Measurements from ENCODE around the gene STAB2.

The STAB2 gene

DNA sequence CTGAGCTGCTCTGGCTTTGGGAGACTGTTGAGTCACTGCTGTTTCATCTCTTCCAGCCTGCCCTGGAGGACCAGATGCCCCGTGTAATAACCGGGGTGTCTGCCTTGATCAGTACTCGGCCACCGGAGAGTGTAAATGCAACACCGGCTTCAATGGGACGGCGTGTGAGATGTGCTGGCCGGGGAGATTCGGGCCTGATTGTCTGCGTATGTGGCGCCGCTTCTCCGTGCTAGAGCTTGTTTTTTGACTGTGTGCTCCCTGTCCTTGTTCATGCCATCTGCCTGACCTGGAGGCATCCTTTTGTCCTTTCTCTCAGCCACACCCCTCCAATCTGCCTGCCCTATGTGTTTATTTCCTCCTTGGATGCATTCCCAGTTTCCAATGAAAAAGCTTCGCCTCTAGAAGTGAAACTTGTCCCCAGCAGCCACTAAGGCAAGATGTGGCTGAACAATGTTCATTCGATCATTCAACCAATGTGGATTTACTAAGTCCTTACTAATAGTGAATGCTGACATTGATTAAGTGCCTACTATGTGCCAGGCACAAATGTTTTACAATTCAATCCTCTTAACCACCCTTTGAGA is 155.4 kb downstream of the STAB2 start:
- Histone ChIP-seq H3K9me3 (ENCODE audit: insufficient read depth, low read length) (no peaks in the 10 kb centered on the region), H2AFZ (ENCODE audit: low read depth, low read length, severe bottlenecking) (no peak overlapping the region), H3K27me3 (ENCODE audit: low read length) (no peaks in the 10 kb centered on the region), H3K4me3 (ENCODE audit: insufficient read depth, low read length, poor library complexity, severe bottlenecking) (no peak overlapping the region), H4K20me1 (ENCODE audit: low read depth, low read length) (no peaks in the 10 kb centered on the region), H3K27ac (ENCODE audit: low read depth, low read length) (no peak overlapping the region), H3K9ac (ENCODE audit: low read length) (no peak overlapping the region), H3F3A (ENCODE audit: insufficient read depth) (no peaks in the 10 kb centered on the region), H3K4me2 (ENCODE audit: low read depth, low read length, poor library complexity, severe bottlenecking) (no peak overlapping the region), H3K79me2 (ENCODE audit: insufficient read depth, low read length) (no peaks in the 10 kb centered on the region), H3K36me3 (ENCODE audit: low read length) (no peaks in the 10 kb centered on the region), H3K9me2 (replicated peaks; ENCODE audit: insufficient read depth, low read length) (no peaks in the 10 kb centered on the region)
- TF ChIP-seq EZH2phosphoT487 (conservative IDR thresholded peaks at IDR 0.05; ENCODE audit: low read length), result no peak
- TF ChIP-seq, protein P1, sequence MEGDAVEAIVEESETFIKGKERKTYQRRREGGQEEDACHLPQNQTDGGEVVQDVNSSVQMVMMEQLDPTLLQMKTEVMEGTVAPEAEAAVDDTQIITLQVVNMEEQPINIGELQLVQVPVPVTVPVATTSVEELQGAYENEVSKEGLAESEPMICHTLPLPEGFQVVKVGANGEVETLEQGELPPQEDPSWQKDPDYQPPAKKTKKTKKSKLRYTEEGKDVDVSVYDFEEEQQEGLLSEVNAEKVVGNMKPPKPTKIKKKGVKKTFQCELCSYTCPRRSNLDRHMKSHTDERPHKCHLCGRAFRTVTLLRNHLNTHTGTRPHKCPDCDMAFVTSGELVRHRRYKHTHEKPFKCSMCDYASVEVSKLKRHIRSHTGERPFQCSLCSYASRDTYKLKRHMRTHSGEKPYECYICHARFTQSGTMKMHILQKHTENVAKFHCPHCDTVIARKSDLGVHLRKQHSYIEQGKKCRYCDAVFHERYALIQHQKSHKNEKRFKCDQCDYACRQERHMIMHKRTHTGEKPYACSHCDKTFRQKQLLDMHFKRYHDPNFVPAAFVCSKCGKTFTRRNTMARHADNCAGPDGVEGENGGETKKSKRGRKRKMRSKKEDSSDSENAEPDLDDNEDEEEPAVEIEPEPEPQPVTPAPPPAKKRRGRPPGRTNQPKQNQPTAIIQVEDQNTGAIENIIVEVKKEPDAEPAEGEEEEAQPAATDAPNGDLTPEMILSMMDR (IDR thresholded peaks at IDR 0.05; ENCODE audit: insufficient read depth, low read length, poor library complexity, severe bottlenecking), result no peak

DNA sequence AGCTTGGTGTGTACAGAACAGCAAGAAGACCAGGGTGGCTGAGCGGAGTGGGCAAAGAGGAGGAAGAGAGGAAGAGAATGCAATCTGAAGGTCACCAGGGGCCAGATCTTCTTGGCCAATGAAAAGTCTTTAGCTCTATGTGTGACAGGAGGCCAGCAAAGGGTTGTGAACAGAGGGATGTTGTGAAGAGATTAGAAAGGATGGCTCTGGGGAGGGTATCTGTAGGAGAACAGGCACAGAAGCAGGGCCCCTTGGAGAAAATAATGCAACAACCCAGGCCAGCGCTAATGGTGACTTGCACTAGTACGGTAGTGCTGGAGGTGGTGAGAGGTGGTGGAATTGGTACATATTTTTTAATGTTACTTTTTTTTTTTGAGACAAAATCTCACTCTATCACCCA is 156.7 kb downstream of the STAB2 start:
- no peaks in the 10 kb centered on the region for H4K20me1 ChIP-seq (ENCODE audit: low read depth, low read length)
- no peak overlapping the region for H3K9ac ChIP-seq (ENCODE audit: low read length)
- H3K9me2 ChIP-seq (replicated peaks; ENCODE audit: insufficient read depth, low read length), result no peaks in the 10 kb centered on the region
- H2AFZ ChIP-seq (ENCODE audit: low read depth, low read length, severe bottlenecking), result no peak overlapping the region
- TF ChIP-seq EZH2phosphoT487 (conservative IDR thresholded peaks at IDR 0.05; ENCODE audit: low read length), result no peak
- TF ChIP-seq, protein P1 (IDR thresholded peaks at IDR 0.05; ENCODE audit: insufficient read depth, low read length, poor library complexity, severe bottlenecking), result no peak
- H3K9me3 ChIP-seq (ENCODE audit: insufficient read depth, low read length), result no peaks in the 10 kb centered on the region
- no peak overlapping the region for H3K27ac ChIP-seq (ENCODE audit: low read depth, low read length)
- no peaks in the 10 kb centered on the region for H3K79me2 ChIP-seq (ENCODE audit: insufficient read depth, low read length)
- no peaks in the 10 kb centered on the region for H3K36me3 ChIP-seq (ENCODE audit: low read length)
- no peak overlapping the region for H3K4me3 ChIP-seq (ENCODE audit: insufficient read depth, low read length, poor library complexity, severe bottlenecking)
- H3K4me2 ChIP-seq (ENCODE audit: low read depth, low read length, poor library complexity, severe bottlenecking), result no peak overlapping the region
- H3F3A ChIP-seq (ENCODE audit: insufficient read depth), result no peaks in the 10 kb centered on the region
- H3K27me3 ChIP-seq (ENCODE audit: low read length), result no peaks in the 10 kb centered on the region

DNA sequence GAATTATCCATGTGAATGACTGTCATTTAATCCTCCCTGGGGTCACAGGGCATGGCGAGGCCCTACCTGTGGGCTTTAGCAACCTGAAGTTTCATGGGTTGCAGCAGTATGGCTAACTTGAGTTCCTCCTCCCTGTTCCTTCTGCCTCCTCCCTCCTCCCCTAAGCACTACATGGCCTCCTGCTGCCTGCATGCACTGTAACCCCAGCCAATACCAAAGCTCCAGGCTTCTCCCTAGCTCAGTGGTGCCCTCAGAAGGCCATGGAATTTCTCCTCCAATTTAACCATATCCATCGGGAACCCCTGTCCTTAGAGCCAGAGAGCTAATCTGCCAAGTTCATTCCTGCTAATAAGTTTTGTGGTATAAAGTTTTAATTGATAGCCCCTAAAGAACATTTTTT is 158.9 kb downstream of the STAB2 start:
- Histone ChIP-seq H3K4me2 (ENCODE audit: low read depth, low read length, poor library complexity, severe bottlenecking) (no peak overlapping the region), H2AFZ (ENCODE audit: low read depth, low read length, severe bottlenecking) (no peak overlapping the region), H3K9ac (ENCODE audit: low read length) (no peak overlapping the region), H3K9me3 (ENCODE audit: insufficient read depth, low read length) (no peaks in the 10 kb centered on the region), H3F3A (ENCODE audit: insufficient read depth) (no peaks in the 10 kb centered on the region), H3K27me3 (ENCODE audit: low read length) (no peaks in the 10 kb centered on the region), H3K27ac (ENCODE audit: low read depth, low read length) (no peak overlapping the region), H3K79me2 (ENCODE audit: insufficient read depth, low read length) (no peaks in the 10 kb centered on the region), H3K9me2 (replicated peaks; ENCODE audit: insufficient read depth, low read length) (no peaks in the 10 kb centered on the region), H3K4me3 (ENCODE audit: insufficient read depth, low read length, poor library complexity, severe bottlenecking) (no peak overlapping the region), H3K36me3 (ENCODE audit: low read length) (no peaks in the 10 kb centered on the region), H4K20me1 (ENCODE audit: low read depth, low read length) (no peaks in the 10 kb centered on the region)
- TF ChIP-seq, protein P1 (IDR thresholded peaks at IDR 0.05; ENCODE audit: insufficient read depth, low read length, poor library complexity, severe bottlenecking), result no peak
- TF ChIP-seq EZH2phosphoT487 (conservative IDR thresholded peaks at IDR 0.05; ENCODE audit: low read length), result no peak

Data from SU-DHL-6 (cell line).